ENCODE measurements around the gene RLIM. TPM values are rescaled to one million over a fixed set of nuclear protein-coding genes. Genes with fewer than 3 reads are reported as not detected.
A peak's percentile ranks its signal among the peaks of the same experiment; 100 is the strongest.

The RLIM gene
- total and polyA plus RNA-seq, 2 of the 13 experiments (the other 11 are each of a cell fraction or from before 2014, with no cell fraction given) = 7.7 to 24.5 TPM

DNA sequence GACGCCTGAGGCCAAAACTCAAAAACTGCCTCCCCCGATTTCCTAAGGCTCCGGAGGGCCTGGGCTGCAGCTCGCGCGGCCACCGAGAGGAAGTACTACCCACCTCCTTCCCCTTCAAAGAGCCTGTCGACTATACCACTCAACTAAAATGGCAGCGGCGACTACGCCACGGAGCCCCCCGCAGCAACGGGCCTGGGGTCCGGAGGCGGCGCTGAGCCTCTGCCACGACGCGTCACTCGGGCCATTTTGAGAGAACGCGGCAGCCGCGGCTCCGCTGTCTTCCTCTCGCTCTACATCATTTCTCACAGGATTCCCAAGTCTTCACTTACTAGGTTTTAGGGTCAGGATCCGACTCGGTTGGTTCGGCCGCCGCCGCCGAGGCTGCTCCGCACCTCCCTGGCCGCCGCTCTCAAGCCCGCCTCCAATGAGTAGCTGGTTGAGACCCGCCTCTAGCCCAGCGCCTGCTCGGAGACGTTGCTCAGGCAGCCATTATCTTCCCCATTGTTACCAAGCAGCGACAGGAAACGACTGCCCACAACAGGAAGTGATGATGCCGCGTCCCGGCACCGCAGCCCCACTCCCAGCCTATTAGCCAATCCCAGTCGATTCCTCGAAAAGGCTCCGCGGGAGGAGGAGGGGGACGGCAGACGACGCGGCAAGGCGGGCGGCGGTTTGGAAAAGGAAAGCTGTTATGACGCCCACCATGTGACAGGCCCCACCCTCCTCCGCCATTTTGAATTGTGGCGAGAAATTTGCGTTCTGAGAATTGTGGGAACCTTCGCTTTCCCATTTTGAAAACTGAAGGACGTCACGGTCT, at the start of gene RLIM (continued):
- TF ChIP-seq ELF1 (CRISPR knock-in tag; IDR thresholded peaks at IDR 0.05) (peak; percentile 75), ZNF777 (CRISPR knock-in tag; IDR thresholded peaks at IDR 0.05) (no peak), TEAD3 (CRISPR knock-in tag; optimal IDR thresholded peaks at IDR 0.05; ENCODE audit: borderline replicate concordance) (peak; percentile 5), GABPB1 (CRISPR knock-in tag; IDR thresholded peaks at IDR 0.05) (peak; percentile 93), SNAPC2 (CRISPR knock-in tag; IDR thresholded peaks at IDR 0.05) (peak; percentile 30; the same call in 1 of the 2 replicates), POLR2A (IDR thresholded peaks at IDR 0.05; ENCODE audit: insufficient read depth in 1 of 2, low read depth in 2 of 2, low read length in 2 of 2) (peak; percentile 54 to 68; a peak in 3 of 4 replicates), ZBTB21 (CRISPR knock-in tag; IDR thresholded peaks at IDR 0.05) (peak; percentile 54; the same call in 1 of the 2 replicates), NRL (CRISPR knock-in tag; IDR thresholded peaks at IDR 0.05; ENCODE audit: borderline replicate concordance) (no peak; the same call in 1 of the 2 replicates), NFE2L2 (IDR thresholded peaks at IDR 0.05; ENCODE audit: low read length) (no peak), FOXK1 (CRISPR knock-in tag; IDR thresholded peaks at IDR 0.05; ENCODE audit: borderline replicate concordance, low read depth) (peak; percentile 68; the same call in 1 of the 2 replicates), PRPF4 (IDR thresholded peaks at IDR 0.05; ENCODE audit: low read depth, low read length, poor library complexity, severe bottlenecking) (no peak), ZNF605 (CRISPR knock-in tag; IDR thresholded peaks at IDR 0.05) (peak; percentile 63; the same call in 1 of the 2 replicates), SRSF1 (optimal IDR thresholded peaks at IDR 0.05; ENCODE audit: low read depth, low read length) (no peak), CBX5 (CRISPR knock-in tag; IDR thresholded peaks at IDR 0.05; ENCODE audit: borderline replicate concordance) (peak; percentile 61; the same call in 1 of the 2 replicates), TARDBP (CRISPR knock-in tag; IDR thresholded peaks at IDR 0.05) (no peak; the same call in 1 of the 2 replicates), POGZ (CRISPR knock-in tag; IDR thresholded peaks at IDR 0.05) (peak; percentile 81), POLR2G (IDR thresholded peaks at IDR 0.05; ENCODE audit: low read depth, low read length) (peak; percentile 74), ZNF124 (CRISPR knock-in tag; IDR thresholded peaks at IDR 0.05) (no peak)
- TF ChIP-seq, protein P1, sequence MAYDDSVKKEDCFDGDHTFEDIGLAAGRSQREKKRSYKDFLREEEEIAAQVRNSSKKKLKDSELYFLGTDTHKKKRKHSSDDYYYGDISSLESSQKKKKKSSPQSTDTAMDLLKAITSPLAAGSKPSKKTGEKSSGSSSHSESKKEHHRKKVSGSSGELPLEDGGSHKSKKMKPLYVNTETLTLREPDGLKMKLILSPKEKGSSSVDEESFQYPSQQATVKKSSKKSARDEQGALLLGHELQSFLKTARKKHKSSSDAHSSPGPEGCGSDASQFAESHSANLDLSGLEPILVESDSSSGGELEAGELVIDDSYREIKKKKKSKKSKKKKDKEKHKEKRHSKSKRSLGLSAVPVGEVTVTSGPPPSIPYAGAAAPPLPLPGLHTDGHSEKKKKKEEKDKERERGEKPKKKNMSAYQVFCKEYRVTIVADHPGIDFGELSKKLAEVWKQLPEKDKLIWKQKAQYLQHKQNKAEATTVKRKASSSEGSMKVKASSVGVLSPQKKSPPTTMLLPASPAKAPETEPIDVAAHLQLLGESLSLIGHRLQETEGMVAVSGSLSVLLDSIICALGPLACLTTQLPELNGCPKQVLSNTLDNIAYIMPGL (CRISPR knock-in tag; IDR thresholded peaks at IDR 0.05; ENCODE audit: borderline replicate concordance in 1 of 2, low read depth in 1 of 2) = peak; percentile 16 to 59; a peak in 1 of 4 replicates
- TF ChIP-seq, protein P2, sequence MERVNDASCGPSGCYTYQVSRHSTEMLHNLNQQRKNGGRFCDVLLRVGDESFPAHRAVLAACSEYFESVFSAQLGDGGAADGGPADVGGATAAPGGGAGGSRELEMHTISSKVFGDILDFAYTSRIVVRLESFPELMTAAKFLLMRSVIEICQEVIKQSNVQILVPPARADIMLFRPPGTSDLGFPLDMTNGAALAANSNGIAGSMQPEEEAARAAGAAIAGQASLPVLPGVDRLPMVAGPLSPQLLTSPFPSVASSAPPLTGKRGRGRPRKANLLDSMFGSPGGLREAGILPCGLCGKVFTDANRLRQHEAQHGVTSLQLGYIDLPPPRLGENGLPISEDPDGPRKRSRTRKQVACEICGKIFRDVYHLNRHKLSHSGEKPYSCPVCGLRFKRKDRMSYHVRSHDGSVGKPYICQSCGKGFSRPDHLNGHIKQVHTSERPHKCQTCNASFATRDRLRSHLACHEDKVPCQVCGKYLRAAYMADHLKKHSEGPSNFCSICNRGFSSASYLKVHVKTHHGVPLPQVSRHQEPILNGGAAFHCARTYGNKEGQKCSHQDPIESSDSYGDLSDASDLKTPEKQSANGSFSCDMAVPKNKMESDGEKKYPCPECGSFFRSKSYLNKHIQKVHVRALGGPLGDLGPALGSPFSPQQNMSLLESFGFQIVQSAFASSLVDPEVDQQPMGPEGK (CRISPR knock-in tag; IDR thresholded peaks at IDR 0.05) = 0 out of 2 replicates have a peak, but pooled peaks have one; percentile 10
- TF ChIP-seq, protein P3, sequence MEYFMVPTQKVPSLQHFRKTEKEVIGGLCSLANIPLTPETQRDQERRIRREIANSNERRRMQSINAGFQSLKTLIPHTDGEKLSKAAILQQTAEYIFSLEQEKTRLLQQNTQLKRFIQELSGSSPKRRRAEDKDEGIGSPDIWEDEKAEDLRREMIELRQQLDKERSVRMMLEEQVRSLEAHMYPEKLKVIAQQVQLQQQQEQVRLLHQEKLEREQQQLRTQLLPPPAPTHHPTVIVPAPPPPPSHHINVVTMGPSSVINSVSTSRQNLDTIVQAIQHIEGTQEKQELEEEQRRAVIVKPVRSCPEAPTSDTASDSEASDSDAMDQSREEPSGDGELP (IDR thresholded peaks at IDR 0.05; ENCODE audit: borderline replicate concordance, low read depth) = peak; percentile 22; the same call in 1 of the 2 replicates
- TF ChIP-seq, protein P4, sequence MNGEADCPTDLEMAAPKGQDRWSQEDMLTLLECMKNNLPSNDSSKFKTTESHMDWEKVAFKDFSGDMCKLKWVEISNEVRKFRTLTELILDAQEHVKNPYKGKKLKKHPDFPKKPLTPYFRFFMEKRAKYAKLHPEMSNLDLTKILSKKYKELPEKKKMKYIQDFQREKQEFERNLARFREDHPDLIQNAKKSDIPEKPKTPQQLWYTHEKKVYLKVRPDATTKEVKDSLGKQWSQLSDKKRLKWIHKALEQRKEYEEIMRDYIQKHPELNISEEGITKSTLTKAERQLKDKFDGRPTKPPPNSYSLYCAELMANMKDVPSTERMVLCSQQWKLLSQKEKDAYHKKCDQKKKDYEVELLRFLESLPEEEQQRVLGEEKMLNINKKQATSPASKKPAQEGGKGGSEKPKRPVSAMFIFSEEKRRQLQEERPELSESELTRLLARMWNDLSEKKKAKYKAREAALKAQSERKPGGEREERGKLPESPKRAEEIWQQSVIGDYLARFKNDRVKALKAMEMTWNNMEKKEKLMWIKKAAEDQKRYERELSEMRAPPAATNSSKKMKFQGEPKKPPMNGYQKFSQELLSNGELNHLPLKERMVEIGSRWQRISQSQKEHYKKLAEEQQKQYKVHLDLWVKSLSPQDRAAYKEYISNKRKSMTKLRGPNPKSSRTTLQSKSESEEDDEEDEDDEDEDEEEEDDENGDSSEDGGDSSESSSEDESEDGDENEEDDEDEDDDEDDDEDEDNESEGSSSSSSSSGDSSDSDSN (CRISPR knock-in tag; IDR thresholded peaks at IDR 0.05) = peak; percentile 31; the same call in 1 of the 2 replicates

Data from HepG2 (cell line).